Measurements from ENCODE around the gene E2F2.

Gene E2F2

GRCh38 chr1:23477359-23478144 lies 53.5 kb downstream of the E2F2 start:
- Histone ChIP-seq H3K4me1 (ENCODE audit: insufficient read depth, low read length, poor library complexity, severe bottlenecking) (peaks cover 6% of the 10 kb centered on the region), H3K79me2 (ENCODE audit: insufficient read depth, low read length) (no peaks in the 10 kb centered on the region), H3K36me3 (ENCODE audit: insufficient read depth, low read length) (no peaks in the 10 kb centered on the region), H3K4me2 (ENCODE audit: low read depth, low read length, poor library complexity, severe bottlenecking) (no peak overlapping the region), H3K9me2 (replicated peaks; ENCODE audit: low read depth, low read length) (no peaks in the 10 kb centered on the region), H3K4me3 (ENCODE audit: low read length, poor library complexity, severe bottlenecking) (no peak overlapping the region), H3F3A (ENCODE audit: low read depth) (no peaks in the 10 kb centered on the region), H2AFZ (ENCODE audit: low read length) (no peak overlapping the region), H4K20me1 (ENCODE audit: insufficient read depth, low read length, poor library complexity, severe bottlenecking) (no peaks in the 10 kb centered on the region), H3K27me3 (ENCODE audit: insufficient read depth, low read length, poor library complexity, severe bottlenecking) (no peaks in the 10 kb centered on the region), H3K9ac (ENCODE audit: low read depth, low read length, poor library complexity, severe bottlenecking) (no peak overlapping the region), H3K9me3 (ENCODE audit: insufficient read depth, low read depth, low read length) (no peaks in the 10 kb centered on the region)
- no peak for TF ChIP-seq CTCF (conservative IDR thresholded peaks at IDR 0.05; ENCODE audit: low read length)
- TF ChIP-seq EZH2phosphoT487 (IDR thresholded peaks at IDR 0.05; ENCODE audit: borderline replicate concordance): no peak

- no peaks in the 10 kb centered on the region for H3F3A ChIP-seq (ENCODE audit: low read depth)
- H3K9me3 ChIP-seq (ENCODE audit: insufficient read depth, low read depth, low read length): no peaks in the 10 kb centered on the region
- H3K36me3 ChIP-seq (ENCODE audit: insufficient read depth, low read length): no peaks in the 10 kb centered on the region
- H3K4me3 ChIP-seq (ENCODE audit: low read length, poor library complexity, severe bottlenecking): no peak overlapping the region
- H3K79me2 ChIP-seq (ENCODE audit: insufficient read depth, low read length): no peaks in the 10 kb centered on the region
- no peak overlapping the region for H3K4me2 ChIP-seq (ENCODE audit: low read depth, low read length, poor library complexity, severe bottlenecking)
- no peak overlapping the region for H2AFZ ChIP-seq (ENCODE audit: low read length)
- no peak overlapping the region for H3K9ac ChIP-seq (ENCODE audit: low read depth, low read length, poor library complexity, severe bottlenecking)
- TF ChIP-seq EZH2phosphoT487 (IDR thresholded peaks at IDR 0.05; ENCODE audit: borderline replicate concordance): no peak
- TF ChIP-seq CTCF (conservative IDR thresholded peaks at IDR 0.05; ENCODE audit: low read length): no peak
- peaks cover 1% of the 10 kb centered on the region for H3K4me1 ChIP-seq (ENCODE audit: insufficient read depth, low read length, poor library complexity, severe bottlenecking)
- H4K20me1 ChIP-seq (ENCODE audit: insufficient read depth, low read length, poor library complexity, severe bottlenecking): no peaks in the 10 kb centered on the region
- no peaks in the 10 kb centered on the region for H3K27me3 ChIP-seq (ENCODE audit: insufficient read depth, low read length, poor library complexity, severe bottlenecking)
- no peaks in the 10 kb centered on the region for H3K9me2 ChIP-seq (replicated peaks; ENCODE audit: low read depth, low read length)
Measured at GRCh38 chr1:23475641-23476040, 55.4 kb downstream of the E2F2 start.

- Histone ChIP-seq H3K4me2 (ENCODE audit: low read depth, low read length, poor library complexity, severe bottlenecking) (no peak overlapping the region), H3K9me3 (ENCODE audit: insufficient read depth, low read depth, low read length) (no peaks in the 10 kb centered on the region), H2AFZ (ENCODE audit: low read length) (no peak overlapping the region), H3K4me1 (ENCODE audit: insufficient read depth, low read length, poor library complexity, severe bottlenecking) (no peaks in the 10 kb centered on the region), H4K20me1 (ENCODE audit: insufficient read depth, low read length, poor library complexity, severe bottlenecking) (no peaks in the 10 kb centered on the region), H3K36me3 (ENCODE audit: insufficient read depth, low read length) (no peaks in the 10 kb centered on the region), H3K79me2 (ENCODE audit: insufficient read depth, low read length) (no peaks in the 10 kb centered on the region), H3K4me3 (ENCODE audit: low read length, poor library complexity, severe bottlenecking) (no peak overlapping the region), H3K9me2 (replicated peaks; ENCODE audit: low read depth, low read length) (no peaks in the 10 kb centered on the region), H3F3A (ENCODE audit: low read depth) (no peaks in the 10 kb centered on the region), H3K9ac (ENCODE audit: low read depth, low read length, poor library complexity, severe bottlenecking) (no peak overlapping the region), H3K27me3 (ENCODE audit: insufficient read depth, low read length, poor library complexity, severe bottlenecking) (no peaks in the 10 kb centered on the region)
- TF ChIP-seq EZH2phosphoT487 (IDR thresholded peaks at IDR 0.05; ENCODE audit: borderline replicate concordance) (no peak), CTCF (conservative IDR thresholded peaks at IDR 0.05; ENCODE audit: low read length) (no peak)
Measured at GRCh38 chr1:23475134-23475628, 55.9 kb downstream of the E2F2 start.
